HCT116 (cell line): ENCODE data around the gene TRIM29.

Source experiments
- CBX3 ChIP-seq: IDR thresholded peaks from 2 replicates; pipeline ENCODE4 v1.6.1; 2012; ENCODE audit warnings: low read depth
- CEBPB ChIP-seq: IDR thresholded peaks from 2 replicates; pipeline ENCODE4 v1.6.1; 2012; ENCODE audit warnings: low read depth
- CTCF ChIP-seq, 3 experiments: fragments of 200-600 bp in 1 of 3; sonication (generic) in 1 of 3; IDR thresholded peaks in 2 of 3; conservative IDR thresholded peaks in 1 of 3; 2 replicates each; pipeline ENCODE4 v1.5.1; 2012 to 2017; ENCODE audit warnings: low read depth in 2 of 3, low read length in 2 of 3, antibody characterized with exemption in 1 of 3, borderline replicate concordance in 1 of 3, control low read depth in 1 of 3, mild to moderate bottlenecking in 1 of 3, mixed read lengths in 1 of 3, mixed run types in 1 of 3, moderate library complexity in 1 of 3; ENCODE audit not compliant: insufficient read depth in 1 of 3
- EZH2 ChIP-seq: fragments of 200-600 bp; sonication (generic); IDR thresholded peaks from 2 replicates; pipeline ENCODE4 v1.6.1; 2017; ENCODE audit warnings: antibody characterized with exemption, mixed run types
- EZH2phosphoT487 ChIP-seq: fragments of 200-600 bp; IDR thresholded peaks from 2 replicates; pipeline ENCODE4 v1.6.1; 2018; ENCODE audit warnings: antibody characterized with exemption, borderline replicate concordance
- FOSL1 ChIP-seq: IDR thresholded peaks from 2 replicates; pipeline ENCODE4 v1.6.1; 2012; ENCODE audit warnings: low read depth
- JUND ChIP-seq: IDR thresholded peaks from 2 replicates; pipeline ENCODE4 v1.6.1; 2012
- POLR2A ChIP-seq: IDR thresholded peaks from 2 replicates; pipeline ENCODE4 v1.7.0; 2011; ENCODE audit warnings: borderline replicate concordance; ENCODE audit not compliant: insufficient read depth, insufficient read length; ENCODE audit errors: extremely low read depth
- POLR2AphosphoS5 ChIP-seq: IDR thresholded peaks from 2 replicates; pipeline ENCODE4 v1.6.1; 2011; ENCODE audit warnings: mild to moderate bottlenecking, low read depth, low read length, moderate library complexity
- RAD21 ChIP-seq: IDR thresholded peaks from 2 replicates; pipeline ENCODE4 v1.6.1; 2012; ENCODE audit warnings: low read depth, mild to moderate bottlenecking
- TCF7L2 ChIP-seq: IDR thresholded peaks from 2 replicates; pipeline ENCODE4 v1.7.0; 2011; ENCODE audit warnings: borderline replicate concordance, inconsistent platforms; ENCODE audit not compliant: insufficient read depth, insufficient read length; ENCODE audit errors: extremely low read depth
- YY1 ChIP-seq: IDR thresholded peaks from 2 replicates; pipeline ENCODE4 v1.6.1; 2011; ENCODE audit warnings: low read length, low read depth, moderate library complexity, mild to moderate bottlenecking; ENCODE audit not compliant: insufficient replicate concordance; ENCODE audit errors: extremely low read depth
- ZFX ChIP-seq: fragments of 450-650 bp; IDR thresholded peaks from 2 replicates; pipeline ENCODE4 v1.6.1; 2017
- ZNF274 ChIP-seq: fragments of 200-500 bp; sonication (Bioruptor generic); IDR thresholded peaks from 2 replicates; pipeline ENCODE4 v1.6.1; 2014; ENCODE audit warnings: mild to moderate bottlenecking, low read depth, low read length, inconsistent platforms

- no peak for TF ChIP-seq CTCF (IDR thresholded peaks at IDR 0.05 in 2 of 3, conservative IDR thresholded peaks at IDR 0.05 in 1 of 3; ENCODE audit: borderline replicate concordance in 1 of 3, insufficient read depth in 1 of 3, low read depth in 2 of 3, low read length in 2 of 3)
- no peak for TF ChIP-seq POLR2AphosphoS5
- TF ChIP-seq YY1, result no peak
- TF ChIP-seq POLR2A, result no peak
- no peak for TF ChIP-seq EZH2phosphoT487
- no peak for TF ChIP-seq RAD21
- no peak for TF ChIP-seq EZH2
- no peak for TF ChIP-seq JUND
- TF ChIP-seq ZNF274, result no peak
- no peak for TF ChIP-seq FOSL1
- TF ChIP-seq TCF7L2, result no peak
- no peak for TF ChIP-seq CEBPB
- no peak for TF ChIP-seq CBX3
- TF ChIP-seq ZFX, result no peak
Observed at GRCh38 chr11:120065876-120066275, 72.0 kb downstream of the TRIM29 start.
